Hippocampal formation (tissue), 2 donors: ENCODE results near the gene HSD17B3.
"Not testable (repeated sequence)": the region's sequence is repeated elsewhere in the genome, so short reads cannot be mapped to it uniquely, and the experiment has no call there.

Source experiments
- DNase-seq, 2 donors: peaks; one replicate each; lab custom pipeline; 2025; lab: John Stamatoyannopoulos, UW

Gene HSD17B3

DNA sequence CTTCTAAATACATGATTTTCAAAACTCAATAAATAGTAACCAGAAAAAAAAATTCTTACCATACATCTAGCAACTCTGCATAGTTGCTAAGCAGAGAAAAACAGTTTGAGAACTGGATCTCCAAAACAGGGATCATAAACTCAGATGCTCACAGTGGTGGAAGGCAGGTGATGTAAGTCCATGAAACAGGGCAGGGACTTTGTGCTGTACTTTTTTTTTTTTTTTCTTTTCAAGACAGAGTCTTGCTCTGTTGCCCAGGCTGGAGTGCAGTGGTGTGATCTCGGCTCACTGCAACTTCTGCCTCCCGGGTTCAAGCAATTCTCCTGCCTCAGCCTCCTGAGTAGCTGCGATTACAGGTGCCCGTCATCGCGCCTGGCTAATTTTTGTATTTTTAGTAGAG lies 5.0 kb upstream of the HSD17B3 start:
- DNase-seq, result not testable (repeated sequence)

DNA sequence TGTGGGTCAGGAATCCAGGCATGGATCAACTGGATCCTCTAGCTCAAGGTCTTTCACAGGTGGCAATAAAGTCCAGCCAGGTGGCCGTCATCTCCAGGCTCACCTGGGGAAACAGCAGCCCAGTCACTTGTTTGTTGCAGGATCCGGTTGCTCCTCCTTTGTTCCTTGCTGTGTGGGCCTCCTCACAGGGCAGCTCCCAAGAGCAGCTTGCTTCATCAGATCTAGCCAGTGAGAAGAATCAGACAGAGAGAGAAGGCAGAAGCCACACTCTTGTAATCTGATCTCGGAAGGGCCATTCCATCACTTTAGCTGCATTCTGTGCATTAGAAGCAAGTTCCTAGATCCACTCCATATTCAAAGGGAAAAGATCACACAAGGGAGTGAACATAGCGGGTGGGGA lies 3.2 kb upstream of the HSD17B3 start:
- no peak for DNase-seq

- no peak for DNase-seq
These were observed 2.3 kb upstream of the HSD17B3 start for GRCh38 chr9:96304230-96304629.

DNA sequence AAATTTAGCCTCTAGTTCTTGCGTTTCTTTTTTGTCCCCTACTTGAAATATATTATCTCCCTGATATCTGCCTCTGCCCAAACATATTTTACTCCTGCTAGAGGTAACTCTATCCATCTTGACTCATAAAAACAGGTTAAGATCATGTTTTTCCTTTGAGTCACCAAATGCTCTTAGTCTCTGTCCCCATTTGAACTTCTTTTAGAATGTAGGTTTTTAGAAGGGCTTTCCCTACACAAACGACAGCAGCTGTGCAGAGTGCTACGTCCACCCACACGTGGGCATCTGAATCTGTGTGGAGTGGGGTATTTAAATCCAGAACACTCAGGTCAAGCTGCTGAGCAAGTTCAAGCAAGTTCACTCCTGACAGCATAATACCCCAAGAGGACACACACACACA lies 2.2 kb downstream of the HSD17B3 start:
- DNase-seq, result no peak

- no peak for DNase-seq
These were observed 7.8 kb downstream of the HSD17B3 start for GRCh38 chr9:96294159-96294545.

- no peak for DNase-seq
These were observed 8.3 kb downstream of the HSD17B3 start for GRCh38 chr9:96293498-96294158.

DNA sequence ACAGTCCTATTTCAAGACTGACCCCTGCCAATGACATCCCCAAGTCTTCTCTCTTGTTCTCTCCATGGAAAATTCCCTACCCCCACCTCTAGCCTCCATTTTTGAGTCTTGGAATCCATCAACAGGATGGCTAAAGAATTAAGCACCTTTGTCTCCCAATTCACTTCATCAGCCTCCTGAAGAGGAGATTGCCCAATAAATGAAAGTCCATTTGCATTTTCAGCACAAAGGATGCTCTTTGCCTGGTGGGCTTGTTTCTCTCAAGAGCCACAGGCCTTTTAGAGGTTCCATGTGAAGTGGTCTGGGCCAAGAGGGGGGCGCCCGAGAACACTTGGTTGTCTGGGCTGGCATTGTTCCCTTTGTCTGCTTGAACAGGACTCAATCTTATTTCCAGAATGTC lies 12.6 kb downstream of the HSD17B3 start:
- DNase-seq, result no peak

DNA sequence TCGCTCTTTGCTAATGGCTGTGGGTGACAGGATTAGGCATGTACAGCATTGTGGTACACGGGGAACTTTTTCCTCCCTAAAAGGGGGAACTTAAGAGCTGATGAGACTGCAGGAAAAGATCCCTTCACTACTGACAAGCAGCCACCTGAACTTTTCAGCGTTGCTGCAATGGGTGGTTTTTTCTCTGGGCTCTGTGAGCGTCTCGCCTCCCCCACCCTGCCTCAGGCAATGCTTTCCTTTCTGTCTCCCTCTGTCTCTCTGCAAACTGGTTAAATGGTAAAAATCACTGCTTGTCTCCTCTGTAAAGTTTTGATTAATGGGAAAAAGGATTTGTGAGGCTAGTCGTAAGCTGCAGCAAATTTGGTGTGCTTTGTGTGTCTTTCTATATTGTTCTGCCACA lies 20.3 kb downstream of the HSD17B3 start:
- DNase-seq, result no peak

- no peak for DNase-seq
These were observed 22.0 kb downstream of the HSD17B3 start for GRCh38 chr9:96279932-96280331.

- no peak for DNase-seq
These were observed 27.0 kb downstream of the HSD17B3 start for GRCh38 chr9:96274939-96275338.

GRCh38 chr9:96270236-96270744 lies 31.7 kb downstream of the HSD17B3 start:
- no peak for DNase-seq

DNA sequence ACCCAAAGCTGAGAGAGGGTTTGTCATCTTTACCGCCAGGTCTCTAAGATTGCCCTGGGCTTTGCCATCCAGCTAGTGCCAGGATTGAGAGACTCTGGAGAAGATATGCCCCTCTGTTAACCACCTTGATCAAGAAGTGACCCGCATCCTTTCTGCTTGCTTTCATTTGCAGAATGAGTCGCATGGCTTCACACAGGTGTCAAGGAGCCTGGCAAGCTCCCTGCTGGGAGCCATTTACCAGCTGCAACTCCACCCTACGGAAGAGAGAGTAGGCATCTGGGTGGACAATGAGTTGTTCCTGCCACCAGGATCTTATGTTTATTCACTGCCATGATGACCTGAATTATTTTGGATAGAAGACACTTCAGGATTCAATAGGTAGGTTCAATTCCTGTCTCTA lies 43.0 kb downstream of the HSD17B3 start:
- no peak for DNase-seq

- no peak for DNase-seq
These were observed 45.2 kb downstream of the HSD17B3 start for GRCh38 chr9:96256800-96257199.

DNA sequence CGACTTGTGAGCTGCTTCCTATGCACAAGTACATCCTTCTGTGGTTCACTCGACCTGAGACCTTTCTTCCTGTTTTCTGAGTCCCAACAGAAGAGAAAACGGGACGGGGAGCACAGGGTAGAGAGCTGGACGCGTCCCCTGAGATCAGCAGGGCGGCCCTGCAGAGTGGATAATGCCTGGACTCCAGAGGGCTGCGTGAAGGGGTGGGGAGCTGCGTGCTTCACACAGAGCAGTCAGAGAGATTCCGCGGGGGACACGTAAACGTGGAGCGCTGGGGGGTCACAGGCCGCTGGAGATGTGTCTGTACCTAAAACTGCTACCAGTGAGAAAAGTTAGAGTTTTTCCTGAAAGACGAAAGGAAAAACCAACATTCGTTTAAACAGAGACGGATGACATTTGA lies 46.3 kb downstream of the HSD17B3 start:
- no peak for DNase-seq

- DNase-seq, result no peak
These were observed 48.8 kb downstream of the HSD17B3 start for GRCh38 chr9:96253059-96253696.

DNA sequence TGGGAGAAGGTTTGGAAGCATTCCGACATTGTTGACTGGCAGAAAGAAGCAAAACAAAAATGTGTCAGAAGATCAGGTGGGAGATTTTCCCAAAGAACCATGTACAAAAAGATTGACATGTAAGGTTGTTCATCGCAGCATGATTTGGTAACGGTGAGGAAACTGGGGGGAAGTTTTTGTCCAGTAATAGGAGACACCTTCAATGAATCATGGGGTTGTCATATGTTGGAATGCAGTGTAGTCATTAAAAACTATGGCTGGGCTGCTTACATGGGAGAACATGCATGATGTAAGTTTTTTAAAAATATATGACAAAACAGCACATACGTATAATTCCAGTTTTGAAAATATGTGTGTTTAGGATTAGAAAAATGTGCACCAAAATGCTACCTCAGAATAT lies 50.5 kb downstream of the HSD17B3 start:
- DNase-seq, result no peak

- DNase-seq, result no peak
These were observed 52.2 kb downstream of the HSD17B3 start for GRCh38 chr9:96249746-96250145.

- no peak for DNase-seq
These were observed 55.7 kb downstream of the HSD17B3 start for GRCh38 chr9:96246267-96246671.

DNA sequence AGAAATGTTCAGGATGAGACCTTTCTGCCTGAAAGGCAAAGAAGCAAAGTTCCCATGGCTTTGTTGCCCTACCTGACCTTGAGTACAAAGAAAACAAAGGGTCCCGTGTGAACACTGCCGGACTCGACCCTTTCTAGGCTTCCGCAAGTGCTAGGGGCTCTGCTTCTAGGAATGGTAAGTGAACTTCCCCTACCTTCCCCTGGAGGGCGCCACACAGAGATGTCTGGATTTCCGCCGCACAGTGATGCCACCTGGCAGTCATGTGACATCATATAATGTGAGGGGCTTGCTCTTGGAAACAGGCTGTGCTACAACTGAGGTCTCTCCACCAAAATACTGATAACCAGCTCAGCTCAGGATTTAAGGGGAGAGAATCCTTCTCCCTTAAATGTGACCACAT lies 56.6 kb downstream of the HSD17B3 start:
- no peak for DNase-seq

DNA sequence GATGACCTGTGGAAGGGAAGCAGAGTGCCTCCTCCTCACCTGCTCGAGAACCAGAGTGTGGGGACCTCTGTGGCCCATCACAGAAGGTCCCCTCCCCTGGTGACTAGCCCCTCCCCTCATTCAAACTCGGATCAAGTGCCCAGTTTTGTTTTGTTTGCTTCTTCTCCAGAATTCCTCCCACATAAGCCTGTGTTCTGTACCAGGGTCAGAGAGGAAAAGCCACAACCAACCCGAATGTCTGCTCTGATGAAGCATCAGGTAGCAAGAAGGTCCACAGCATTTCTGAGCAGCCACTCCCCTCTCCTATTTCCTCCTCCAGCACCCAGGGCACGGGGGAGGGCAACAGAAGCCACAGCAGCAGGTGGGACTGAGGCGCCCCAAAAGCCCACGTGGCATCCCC lies 58.2 kb downstream of the HSD17B3 start:
- DNase-seq, result no peak

DNA sequence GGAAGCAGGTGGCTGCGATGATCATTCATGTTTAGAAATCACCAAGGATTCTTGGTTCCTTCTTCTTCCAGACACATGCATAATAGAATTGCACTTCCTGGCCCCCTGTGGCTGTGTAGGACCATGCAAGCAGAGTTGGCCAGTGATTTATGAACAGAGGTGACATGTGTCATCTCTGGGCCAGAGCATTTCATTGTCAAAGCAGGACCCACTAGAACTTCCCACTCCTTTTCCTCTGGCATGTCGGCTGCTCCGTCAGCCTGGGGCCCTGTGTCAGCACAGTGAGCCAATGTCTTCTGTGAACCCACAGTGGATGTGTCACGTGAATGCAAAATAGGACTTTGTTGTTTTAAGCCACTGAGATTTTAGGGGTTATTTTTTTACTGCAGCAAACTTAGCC lies 59.2 kb downstream of the HSD17B3 start:
- DNase-seq, result peak in 1 of 2 donors; percentile 19

DNA sequence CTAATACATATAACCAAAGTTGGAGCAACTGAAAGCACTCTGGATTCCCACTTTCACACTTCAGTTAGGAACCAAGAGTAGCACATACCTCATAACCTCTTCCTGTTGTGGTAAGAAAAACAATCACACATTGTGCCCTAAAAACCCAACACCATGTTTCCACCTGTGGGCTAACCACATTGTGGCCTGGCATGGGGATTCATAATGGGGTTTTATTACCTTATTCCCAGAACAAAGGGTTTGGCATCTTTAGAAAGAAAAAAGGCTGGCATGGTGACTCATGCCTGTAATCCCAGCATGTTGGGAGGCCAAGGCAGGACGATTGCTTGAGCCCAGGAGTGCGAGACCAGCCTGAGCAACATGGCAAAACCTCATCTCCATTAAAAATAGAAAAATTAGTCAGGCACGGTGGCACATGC lies 60.6 kb downstream of the HSD17B3 start:
- no peak for DNase-seq

DNA sequence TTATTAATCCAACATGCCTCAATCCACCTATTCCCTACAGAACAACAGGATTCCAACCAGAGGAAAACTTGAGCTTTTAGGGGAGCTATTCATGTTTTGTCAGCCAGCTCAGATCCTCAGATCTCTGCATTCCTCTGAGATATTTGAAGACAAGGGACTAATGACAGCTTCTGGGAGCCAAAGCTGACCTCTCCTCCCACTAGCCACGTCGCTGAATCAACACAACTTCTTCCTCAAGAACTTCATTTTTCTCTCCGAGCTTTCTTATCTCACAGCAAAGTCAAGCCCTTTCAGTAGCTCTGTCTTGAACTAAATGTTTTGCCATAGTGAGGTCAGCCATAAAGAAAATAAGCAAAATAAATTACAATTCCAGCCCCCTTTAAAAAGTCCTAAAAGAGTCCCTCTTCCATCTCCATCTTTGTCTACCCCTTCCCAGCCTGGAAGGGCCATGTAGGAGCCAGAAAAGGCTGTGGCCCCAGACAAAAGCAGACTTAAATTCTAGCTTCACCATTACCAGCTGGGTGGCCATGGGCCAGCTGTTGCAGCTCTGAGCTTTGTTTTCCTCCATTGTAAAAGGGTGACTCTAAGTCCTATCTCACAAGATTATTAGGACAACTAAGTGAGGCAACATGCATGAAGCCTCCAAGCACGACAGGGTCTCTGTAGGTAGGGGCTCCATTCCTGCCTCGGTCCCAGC lies 65.0 kb downstream of the HSD17B3 start:
- no peak for DNase-seq
